GM21447 (cell line): ENCODE measurements around the gene CELF2.
A peak's percentile ranks its signal among the peaks of the same experiment; 100 is the strongest.
"Not testable (repeated sequence)": the region's sequence is repeated elsewhere in the genome, so short reads cannot be mapped to it uniquely, and the experiment has no call there.

Experiments
- ATAC-seq: cut with Tn5 transposase; IDR thresholded peaks from one replicate; pipeline ENCODE4 v1.9.1; 2021; ENCODE audit not compliant: unreplicated experiment

CELF2 gene

GRCh38 chr10:11168423-11169090, 150.9 kb downstream of the CELF2 start:
- ATAC-seq: no peak

- no peak for ATAC-seq
These were observed 152.3 kb downstream of the CELF2 start for GRCh38 chr10:11169976-11170375.

GRCh38 chr10:11170574-11170973, 152.9 kb downstream of the CELF2 start:
- ATAC-seq: no peak

- ATAC-seq: peak; percentile 37
These were observed 153.6 kb downstream of the CELF2 start for GRCh38 chr10:11170993-11171851.

GRCh38 chr10:11173042-11173441, 155.4 kb downstream of the CELF2 start:
- no peak for ATAC-seq

- peak; percentile 33 for ATAC-seq
These were observed 158.2 kb downstream of the CELF2 start for GRCh38 chr10:11175823-11176243.

GRCh38 chr10:11176746-11177145, 159.1 kb downstream of the CELF2 start:
- no peak for ATAC-seq

GRCh38 chr10:11177381-11177780, 159.7 kb downstream of the CELF2 start:
- no peak for ATAC-seq

- peak; percentile 23 for ATAC-seq
These were observed 160.3 kb downstream of the CELF2 start for GRCh38 chr10:11177926-11178471.

- ATAC-seq: peak; percentile 79
These were observed 161.2 kb downstream of the CELF2 start for GRCh38 chr10:11178606-11179515.

GRCh38 chr10:11179516-11180105, 161.9 kb downstream of the CELF2 start:
- no peak for ATAC-seq

GRCh38 chr10:11180228-11180627, 162.6 kb downstream of the CELF2 start:
- no peak for ATAC-seq

GRCh38 chr10:11181978-11182377, 164.3 kb downstream of the CELF2 start:
- no peak for ATAC-seq

GRCh38 chr10:11183015-11183414, 165.3 kb downstream of the CELF2 start:
- ATAC-seq: no peak

GRCh38 chr10:11184093-11184492, 166.4 kb downstream of the CELF2 start:
- ATAC-seq: no peak

- not testable (repeated sequence) for ATAC-seq
These were observed 167.5 kb downstream of the CELF2 start for GRCh38 chr10:11185128-11185665.

GRCh38 chr10:11186374-11186773, 168.7 kb downstream of the CELF2 start:
- no peak for ATAC-seq

GRCh38 chr10:11189582-11190376, 172.1 kb downstream of the CELF2 start:
- ATAC-seq: no peak

- ATAC-seq: no peak
These were observed 173.5 kb downstream of the CELF2 start for GRCh38 chr10:11191190-11191589.
